K562 (cell line): ENCODE data around the gene CLK3. TPM values are rescaled to one million over a fixed set of nuclear protein-coding genes. Genes with fewer than 3 reads are reported as not detected.
A peak's percentile ranks its signal among the peaks of the same experiment; 100 is the strongest.

Experiments used
- C11orf30 ChIP-seq: fragments of 450-650 bp; IDR thresholded peaks from 2 replicates; pipeline ENCODE4 v1.6.1; 2016; ENCODE audit warnings: low read depth, mild to moderate bottlenecking
- E2F8 ChIP-seq: fragments of 450-650 bp; IDR thresholded peaks from 2 replicates; pipeline ENCODE4 v1.7.1; 2018; ENCODE audit warnings: mild to moderate bottlenecking, low read depth; ENCODE audit not compliant: partially characterized antibody
- HDAC8 ChIP-seq: fragments of 450-650 bp; IDR thresholded peaks from 2 replicates; pipeline ENCODE4 v1.6.1; 2016; ENCODE audit warnings: mild to moderate bottlenecking, missing genetic modification characterization, moderate library complexity, missing compliant biosample characterization
- ID3 ChIP-seq, 2 experiments: fragments of 250-450 bp in 1 of 2; fragments of 450-650 bp in 1 of 2; sonication (Bioruptor Pico) in 1 of 2; IDR thresholded peaks; 2 replicates each; pipeline versions ENCODE4 v1.6.1 to v1.8.0; 2016 to 2021; ENCODE audit warnings: mild to moderate bottlenecking in 2 of 2, moderate library complexity in 2 of 2, missing compliant biosample characterization in 1 of 2, missing genetic modification characterization in 1 of 2
- IRF9 ChIP-seq: fragments of 450-650 bp; IDR thresholded peaks from 2 replicates; pipeline ENCODE4 v1.6.1; 2016; ENCODE audit warnings: missing biosample characterization, missing genetic modification characterization
- NR1H2 ChIP-seq: sonication (generic); formaldehyde crosslinking; IDR thresholded peaks from 2 replicates; pipeline ENCODE4 v1.4.0; 2020; ENCODE audit warnings: mild to moderate bottlenecking, missing genetic modification reagents
- POLR2G ChIP-seq: fragments of 200-400 bp; formaldehyde crosslinking; IDR thresholded peaks from 2 replicates; pipeline ENCODE4 v1.6.1; 2017; ENCODE audit warnings: low read depth, mild to moderate bottlenecking, antibody characterized with exemption, low read length, moderate library complexity
- RNF219 ChIP-seq: fragments of 250-450 bp; sonication (Bioruptor Pico); IDR thresholded peaks from 2 replicates; pipeline ENCODE4 v1.5.0; 2022; ENCODE audit warnings: mild to moderate bottlenecking
- TRIM28 ChIP-seq: fragments of 450-650 bp; IDR thresholded peaks from 2 replicates; pipeline ENCODE4 v1.6.1; 2017
- ZNF76 ChIP-seq: fragments of 250-450 bp; sonication (Bioruptor Pico); IDR thresholded peaks from 2 replicates; pipeline ENCODE4 v1.4.0; 2020; ENCODE audit warnings: mild to moderate bottlenecking, moderate library complexity, borderline replicate concordance
- ZNF778 ChIP-seq: fragments of 450-650 bp; formaldehyde crosslinking; IDR thresholded peaks from 2 replicates; pipeline ENCODE4 v1.4.0; 2020; ENCODE audit warnings: mild to moderate bottlenecking, moderate library complexity
- polyA plus RNA-seq, 8 experiments: library from polyadenylated mRNA; depleted of rRNA in 4 of 8; stranded (reverse) in 5 of 8; unstranded in 3 of 8; fragments of >200 nt; fragmentation: Nextera tagmentation in 2 of 8; fragmentation: Illumina TruSeq in 1 of 8; extraction: Ambion mirVana in 2 of 8; extraction: Trizol in 1 of 8; gene quantifications; 2 replicates each; pipeline versions ENCODE4 v1.2.1 to v1.2.3, GENCODE V29; 2011 to 2014; ENCODE audit warnings: inconsistent platforms in 1 of 8, missing spikeins in 1 of 8
- total RNA-seq, 7 experiments: library from RNA; depleted of rRNA in 6 of 7; stranded (reverse); fragments of >200 nt in 6 of 7; fragmentation: Illumina TruSeq in 2 of 7; extraction: Trizol in 2 of 7; gene quantifications; 2 replicates each; pipeline versions ENCODE4 v1.2.1 to v1.2.3, GENCODE V29; 2011 to 2021; ENCODE audit warnings: low replicate concordance in 1 of 7
- TF ChIP-seq, protein P1 (sequence below): fragments of 250-450 bp; sonication (Bioruptor Pico); IDR thresholded peaks from 2 replicates; pipeline ENCODE4 v1.8.0; 2022; ENCODE audit warnings: moderate library complexity, mild to moderate bottlenecking, inconsistent platforms
- TF ChIP-seq, protein P2 (sequence below): sonication (generic); formaldehyde crosslinking; IDR thresholded peaks from 2 replicates; pipeline ENCODE4 v1.8.1; 2022; ENCODE audit warnings: missing genetic modification reagents
- TF ChIP-seq, protein P3 (sequence below), 2 experiments: fragments of 450-650 bp; conservative IDR thresholded peaks; 2 replicates each; pipeline ENCODE4 v1.6.1; 2017; ENCODE audit warnings: mild to moderate bottlenecking in 2 of 2, moderate library complexity in 2 of 2

CLK3 gene
- total and polyA plus RNA-seq, 9 of the 15 experiments (the other 6 are each of a cell fraction or from before 2014, with no cell fraction given), result 1.2 to 95.2 (median 51.7) TPM

DNA sequence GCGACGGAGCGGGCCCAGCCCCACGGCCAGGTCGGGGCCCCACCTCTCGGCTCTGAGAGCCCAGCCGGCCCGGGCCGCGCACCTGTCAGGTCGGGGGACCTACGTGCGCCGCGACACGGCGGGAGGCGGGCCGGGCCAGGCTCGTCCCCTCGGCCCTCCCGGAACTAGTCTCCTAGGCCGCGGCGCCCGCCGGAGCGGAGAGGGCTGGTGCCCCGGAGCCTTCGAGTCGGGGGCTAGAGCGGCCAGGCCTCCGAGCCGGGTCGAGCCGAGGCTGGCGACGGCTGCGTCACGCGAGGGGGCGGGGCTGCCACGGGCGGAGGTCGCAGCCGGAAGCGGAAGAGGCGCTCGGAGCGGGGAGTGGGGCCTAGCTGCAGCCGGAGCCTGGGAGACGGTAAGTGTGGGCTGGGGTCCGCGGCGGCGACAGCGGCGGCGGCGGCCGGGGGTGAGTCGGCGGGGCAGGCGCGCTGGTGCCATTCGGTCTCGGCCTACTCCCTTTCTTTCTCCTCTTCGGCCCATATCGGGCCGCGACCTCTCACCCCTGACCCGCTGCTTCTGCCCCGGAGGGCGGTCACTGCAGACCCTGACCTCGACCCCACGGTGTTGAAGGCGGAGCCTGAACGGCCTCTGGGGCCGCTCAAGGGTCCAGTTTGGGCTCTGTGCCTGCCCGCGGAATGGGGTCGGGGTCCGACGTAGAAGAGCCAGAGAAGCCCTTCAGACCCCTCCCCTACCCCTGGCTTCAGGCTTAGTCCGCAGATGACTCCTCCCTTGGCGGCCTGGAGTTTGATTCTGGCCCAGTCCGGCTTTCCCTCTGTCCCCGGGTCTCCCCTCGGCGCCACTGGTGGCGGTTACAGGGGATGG lies at the start of gene CLK3 (continued):
- no peak for TF ChIP-seq TRIM28
- TF ChIP-seq, protein P1, sequence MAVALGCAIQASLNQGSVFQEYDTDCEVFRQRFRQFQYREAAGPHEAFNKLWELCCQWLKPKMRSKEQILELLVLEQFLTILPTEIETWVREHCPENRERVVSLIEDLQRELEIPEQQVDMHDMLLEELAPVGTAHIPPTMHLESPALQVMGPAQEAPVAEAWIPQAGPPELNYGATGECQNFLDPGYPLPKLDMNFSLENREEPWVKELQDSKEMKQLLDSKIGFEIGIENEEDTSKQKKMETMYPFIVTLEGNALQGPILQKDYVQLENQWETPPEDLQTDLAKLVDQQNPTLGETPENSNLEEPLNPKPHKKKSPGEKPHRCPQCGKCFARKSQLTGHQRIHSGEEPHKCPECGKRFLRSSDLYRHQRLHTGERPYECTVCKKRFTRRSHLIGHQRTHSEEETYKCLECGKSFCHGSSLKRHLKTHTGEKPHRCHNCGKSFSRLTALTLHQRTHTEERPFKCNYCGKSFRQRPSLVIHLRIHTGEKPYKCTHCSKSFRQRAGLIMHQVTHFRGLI (CRISPR knock-in tag), result no peak
- peak; percentile 81 for TF ChIP-seq E2F8
- TF ChIP-seq ZNF76 (CRISPR knock-in tag), result no peak
- TF ChIP-seq ZNF778 (CRISPR knock-in tag), result no peak
- TF ChIP-seq NR1H2 (CRISPR knock-in tag), result no peak; the same call in 1 of the 2 replicates
- 0 out of 2 replicates have a peak, but pooled peaks have one; percentile 47 for TF ChIP-seq HDAC8 (tag)
- no peak for TF ChIP-seq ID3 (CRISPR knock-in tag; IDR thresholded peaks at IDR 0.05)
- peak; percentile 79; the same call in 1 of the 2 replicates for TF ChIP-seq ID3 (tag; IDR thresholded peaks at IDR 0.05)
- peak; percentile 97 for TF ChIP-seq POLR2G
- no peak for TF ChIP-seq IRF9 (tag)
- TF ChIP-seq, protein P2, sequence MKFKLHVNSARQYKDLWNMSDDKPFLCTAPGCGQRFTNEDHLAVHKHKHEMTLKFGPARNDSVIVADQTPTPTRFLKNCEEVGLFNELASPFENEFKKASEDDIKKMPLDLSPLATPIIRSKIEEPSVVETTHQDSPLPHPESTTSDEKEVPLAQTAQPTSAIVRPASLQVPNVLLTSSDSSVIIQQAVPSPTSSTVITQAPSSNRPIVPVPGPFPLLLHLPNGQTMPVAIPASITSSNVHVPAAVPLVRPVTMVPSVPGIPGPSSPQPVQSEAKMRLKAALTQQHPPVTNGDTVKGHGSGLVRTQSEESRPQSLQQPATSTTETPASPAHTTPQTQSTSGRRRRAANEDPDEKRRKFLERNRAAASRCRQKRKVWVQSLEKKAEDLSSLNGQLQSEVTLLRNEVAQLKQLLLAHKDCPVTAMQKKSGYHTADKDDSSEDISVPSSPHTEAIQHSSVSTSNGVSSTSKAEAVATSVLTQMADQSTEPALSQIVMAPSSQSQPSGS (CRISPR knock-in tag), result peak; percentile 90; the same call in 1 of the 2 replicates
- peak; percentile 89 for TF ChIP-seq C11orf30
- no peak for TF ChIP-seq RNF219 (CRISPR knock-in tag)
- TF ChIP-seq, protein P3, sequence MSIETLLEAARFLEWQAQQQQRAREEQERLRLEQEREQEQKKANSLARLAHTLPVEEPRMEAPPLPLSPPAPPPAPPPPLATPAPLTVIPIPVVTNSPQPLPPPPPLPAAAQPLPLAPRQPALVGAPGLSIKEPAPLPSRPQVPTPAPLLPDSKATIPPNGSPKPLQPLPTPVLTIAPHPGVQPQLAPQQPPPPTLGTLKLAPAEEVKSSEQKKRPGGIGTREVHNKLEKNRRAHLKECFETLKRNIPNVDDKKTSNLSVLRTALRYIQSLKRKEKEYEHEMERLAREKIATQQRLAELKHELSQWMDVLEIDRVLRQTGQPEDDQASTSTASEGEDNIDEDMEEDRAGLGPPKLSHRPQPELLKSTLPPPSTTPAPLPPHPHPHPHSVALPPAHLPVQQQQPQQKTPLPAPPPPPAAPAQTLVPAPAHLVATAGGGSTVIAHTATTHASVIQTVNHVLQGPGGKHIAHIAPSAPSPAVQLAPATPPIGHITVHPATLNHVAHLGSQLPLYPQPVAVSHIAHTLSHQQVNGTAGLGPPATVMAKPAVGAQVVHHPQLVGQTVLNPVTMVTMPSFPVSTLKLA (conservative IDR thresholded peaks at IDR 0.05), result peak; percentile 46 to 88; a peak in 2 of 4 replicates
